Activated CD4-positive, CD25-positive, alpha-beta regulatory T cell treated with anti-CD3 and anti-CD28 coated beads, Interleukin-2, amount 50 U/mL, for 16 hours (primary cell): ENCODE results near the gene LSAMP.
"Not testable (repeated sequence)": the region's sequence is repeated elsewhere in the genome, so short reads cannot be mapped to it uniquely, and the experiment has no call there.

ENCODE experiments used
- DNase-seq: peaks from one replicate; pipeline ENCODE4 v3.0.0-alpha.2; 2020; ENCODE audit warnings: low read depth, low spot score

The LSAMP gene

DNA sequence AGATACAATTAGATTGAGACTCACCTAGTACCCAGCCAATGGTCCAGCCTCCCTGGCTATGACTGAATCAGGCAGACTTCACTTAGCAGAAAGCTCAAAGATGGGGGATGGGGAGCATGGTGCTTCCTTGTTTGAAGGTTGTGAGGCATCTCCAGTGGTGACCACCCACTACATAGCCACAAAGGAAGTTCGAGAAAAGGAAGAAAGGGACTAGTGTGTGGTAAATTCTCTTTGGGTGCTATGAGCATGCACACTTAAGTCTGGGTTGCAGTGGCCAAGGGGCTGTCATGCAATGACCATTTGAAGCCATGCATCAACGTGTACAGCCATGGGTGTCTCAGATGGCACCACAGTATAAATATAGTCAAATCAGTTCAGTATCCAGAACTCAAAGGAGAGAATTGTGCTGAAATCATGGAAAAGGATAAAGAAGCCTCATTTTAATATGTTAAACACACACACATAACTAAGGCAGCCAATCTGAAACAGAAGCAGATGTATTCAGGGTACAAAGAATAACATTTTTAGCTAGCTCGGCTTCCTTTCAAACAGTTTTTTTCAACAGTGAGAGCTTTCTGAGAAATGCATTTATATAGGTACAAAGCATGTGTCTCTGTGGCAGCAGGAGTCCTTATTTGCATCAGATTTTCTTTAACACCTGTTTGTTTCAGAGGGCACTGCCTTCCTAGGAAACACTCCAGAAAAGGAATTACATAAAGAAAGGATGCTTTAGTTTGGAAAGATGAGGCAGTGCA lies 546.5 kb downstream of the LSAMP start:
- DNase-seq = no peak

DNA sequence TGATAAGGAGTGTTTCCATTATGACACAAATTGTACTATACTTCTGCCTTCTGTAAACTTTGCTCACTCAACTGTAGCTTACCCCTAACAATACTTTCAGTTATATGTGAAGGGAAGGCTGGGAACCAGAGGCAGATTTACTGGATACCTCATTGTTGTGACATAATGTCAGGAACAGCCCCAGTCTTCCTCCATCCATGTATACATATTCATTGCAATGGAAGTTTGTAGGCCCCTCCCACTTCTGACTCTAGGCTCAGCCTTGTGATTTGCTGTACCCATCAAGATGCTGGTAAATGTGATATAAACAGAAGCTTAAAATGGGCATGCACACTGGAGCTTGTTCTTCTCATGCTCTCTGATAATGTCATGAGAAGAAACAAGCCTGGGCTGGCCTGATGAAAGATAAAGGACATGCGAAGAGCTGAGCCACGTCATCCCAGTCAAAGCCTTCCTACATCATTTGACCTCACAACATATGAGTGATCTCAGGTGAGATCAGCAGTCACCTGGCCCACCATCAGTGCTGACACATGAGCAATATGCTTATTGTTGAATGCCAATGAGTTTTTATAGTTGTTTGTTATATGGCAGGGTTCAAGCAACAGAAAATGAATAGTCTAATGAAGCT lies 554.2 kb downstream of the LSAMP start:
- no peak for DNase-seq

DNA sequence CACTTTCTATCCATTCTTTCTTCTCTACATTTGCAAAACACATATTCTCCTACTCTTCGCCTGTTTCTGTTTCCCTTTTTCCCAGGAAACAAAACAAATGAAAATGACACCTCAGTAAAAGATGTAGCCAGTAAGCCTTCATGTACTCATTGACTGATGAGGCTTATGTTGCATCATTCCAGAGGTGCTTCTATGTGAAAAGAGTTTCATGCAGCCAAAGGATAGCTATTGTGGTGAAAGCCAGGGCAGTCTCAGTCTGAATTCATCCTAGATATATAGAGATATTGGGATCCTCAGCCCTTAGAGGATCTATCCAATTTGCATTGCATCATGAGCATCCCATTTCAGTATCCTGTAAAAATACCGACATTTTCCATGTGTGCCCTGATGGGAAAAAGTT lies 554.7 kb downstream of the LSAMP start:
- no peak for DNase-seq

DNA sequence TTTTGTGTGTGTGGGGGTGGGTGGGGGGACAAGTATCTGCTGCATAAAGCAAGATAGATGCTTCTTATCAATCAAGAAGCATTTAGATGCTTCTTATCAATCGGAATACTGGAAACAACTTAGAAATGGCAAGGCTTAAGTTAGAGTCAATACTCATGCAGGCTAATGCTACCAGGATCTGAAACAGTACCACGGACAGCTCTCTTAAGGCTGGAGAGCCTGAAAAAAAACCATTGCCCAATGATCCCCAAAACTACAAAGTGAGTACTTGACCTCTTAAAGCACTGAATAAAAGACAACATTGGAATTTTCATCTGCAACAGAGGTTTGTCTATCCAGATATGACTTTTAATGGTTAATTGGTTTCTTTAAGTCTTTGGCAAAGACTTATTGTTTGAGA lies 559.7 kb downstream of the LSAMP start:
- no peak for DNase-seq

DNA sequence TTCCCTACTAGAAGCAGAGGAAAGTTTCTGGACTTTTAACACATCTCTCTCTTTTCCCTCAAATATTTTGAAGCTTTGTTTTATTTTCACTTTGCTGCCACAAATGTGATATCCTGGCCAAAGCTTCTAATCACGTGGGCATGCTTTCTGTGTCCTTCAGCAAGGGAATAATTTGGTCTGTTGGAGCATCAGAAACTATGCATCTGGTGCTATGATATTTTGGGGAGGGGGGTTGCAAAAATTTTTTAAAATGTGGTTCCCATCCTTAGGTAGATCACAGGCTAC lies 567.7 kb downstream of the LSAMP start:
- DNase-seq = no peak

DNA sequence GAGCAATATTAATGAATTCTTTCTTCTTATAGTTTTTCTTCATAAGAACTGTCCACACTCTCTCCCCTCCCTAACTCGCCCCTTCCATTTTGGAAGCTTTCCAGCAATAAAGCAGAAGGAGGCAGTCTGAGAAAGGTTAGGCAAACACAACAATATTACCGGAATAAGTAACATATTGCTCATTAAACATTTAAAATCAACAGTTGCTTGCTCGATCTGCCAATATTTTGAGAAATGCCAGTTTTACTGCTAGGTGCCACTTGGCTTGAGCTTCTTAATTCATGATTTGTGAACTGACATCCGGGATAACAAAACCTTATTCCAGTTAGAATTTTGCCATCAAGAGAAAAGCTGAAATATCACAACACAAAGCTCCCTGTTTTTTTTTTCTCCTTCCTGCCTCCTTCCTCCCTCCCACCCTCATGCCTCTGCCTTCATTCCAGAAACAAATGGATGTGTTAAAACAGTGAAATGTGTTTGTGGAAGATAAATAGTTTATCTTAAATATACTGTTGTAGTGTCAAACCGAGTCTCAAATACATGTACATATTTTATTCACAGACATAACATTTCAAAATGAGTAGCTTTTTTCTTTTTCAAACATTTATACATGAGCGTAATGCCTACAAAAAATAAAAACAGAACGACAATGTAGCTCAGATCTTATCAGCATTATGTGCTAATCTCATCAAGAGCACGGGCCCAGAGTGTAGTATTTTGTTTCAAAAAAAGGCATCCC lies 568.2 kb downstream of the LSAMP start:
- DNase-seq = no peak

DNA sequence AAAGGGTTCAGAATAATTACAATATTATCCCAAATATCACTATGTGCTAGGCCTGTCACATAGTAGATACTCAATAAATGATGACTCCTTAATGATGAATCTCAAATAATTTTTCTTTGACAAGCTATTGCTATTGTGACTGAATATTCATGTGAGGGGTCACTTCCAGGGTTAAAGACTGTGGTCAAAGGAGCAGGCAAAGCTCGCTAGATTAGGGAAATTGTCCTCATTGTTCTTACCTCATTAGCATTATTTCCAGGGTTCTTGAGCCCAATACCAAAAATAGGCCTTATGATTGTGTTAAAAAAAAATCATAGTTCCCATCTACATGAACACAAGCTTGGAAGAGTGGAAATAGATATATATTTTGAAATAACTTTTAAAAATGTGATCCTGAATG lies 569.8 kb downstream of the LSAMP start:
- no peak for DNase-seq

DNA sequence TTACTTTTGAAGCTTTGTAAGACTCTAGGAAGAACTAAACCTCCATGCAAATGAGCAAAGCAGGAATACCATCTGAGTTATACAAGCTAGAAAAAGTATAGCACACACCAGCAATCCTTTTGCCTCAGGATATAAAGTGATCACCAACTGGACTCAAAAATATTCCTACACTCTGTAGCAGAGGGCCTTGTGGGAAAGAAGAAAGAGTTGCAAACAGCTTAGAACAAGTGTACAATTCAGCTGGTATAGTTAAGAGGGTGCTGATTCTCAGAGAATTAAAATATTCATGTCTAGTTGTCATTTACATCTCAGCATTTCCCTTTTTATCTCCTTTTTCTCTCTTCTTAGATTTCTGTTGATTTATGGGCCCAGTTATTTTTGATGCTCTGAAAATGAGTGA lies 573.6 kb downstream of the LSAMP start:
- DNase-seq = no peak

DNA sequence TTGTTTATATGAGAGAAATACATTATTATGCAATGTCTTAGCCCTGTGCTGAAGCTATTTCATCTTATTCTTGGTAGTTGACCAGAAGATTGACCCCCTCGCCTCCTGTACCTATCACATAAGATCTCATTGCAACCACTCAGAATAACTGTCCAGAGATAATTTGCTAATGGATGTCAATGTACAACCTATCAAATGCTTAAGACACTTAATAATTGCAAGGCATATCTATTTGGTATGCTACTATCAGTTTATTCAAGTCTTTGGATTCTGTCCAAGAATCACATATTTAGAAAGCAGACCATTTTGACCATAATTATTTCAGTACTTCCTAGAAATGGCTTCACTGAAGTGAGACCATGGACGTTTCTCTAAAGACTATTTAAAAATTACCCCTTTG lies 580.4 kb downstream of the LSAMP start:
- DNase-seq = no peak

DNA sequence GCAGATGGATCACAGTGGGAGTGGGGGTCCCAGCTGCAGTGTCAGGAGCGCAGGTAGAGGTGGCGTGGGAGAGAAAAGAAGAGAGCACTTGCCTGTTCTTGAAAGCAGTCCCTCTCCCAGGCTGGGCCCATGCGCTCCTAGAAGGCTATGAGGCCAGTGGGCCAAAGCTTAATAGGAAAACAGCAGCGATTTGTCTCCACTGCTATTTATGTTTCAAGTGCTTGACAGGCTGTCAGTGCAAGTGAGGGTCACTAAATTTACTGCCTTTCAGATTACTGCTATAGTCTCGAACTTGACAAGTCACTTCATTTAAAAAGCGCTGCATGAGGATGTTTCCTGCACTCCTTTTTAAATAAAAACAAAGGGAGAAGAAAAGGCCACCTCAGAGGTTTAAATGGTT lies 582.4 kb downstream of the LSAMP start:
- DNase-seq = no peak

DNA sequence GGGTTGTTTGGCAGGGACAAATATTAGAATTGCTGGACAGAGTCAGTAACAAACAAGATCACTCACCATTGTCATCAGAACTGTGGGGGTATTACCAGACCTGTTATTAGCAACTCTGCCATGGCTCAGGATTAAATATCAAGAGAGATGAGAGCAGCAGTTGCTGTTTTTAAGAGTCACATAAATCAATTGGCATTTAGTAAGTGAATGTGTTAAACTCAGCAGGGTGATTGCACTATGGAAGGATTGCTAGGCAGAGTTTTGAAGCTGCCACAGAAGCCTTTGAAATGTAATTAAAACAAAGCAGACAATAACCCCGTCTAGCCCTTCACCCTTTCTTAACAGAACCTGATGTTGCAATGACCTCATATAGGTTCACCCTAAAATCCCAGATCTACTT lies 583.2 kb downstream of the LSAMP start:
- DNase-seq = no peak

DNA sequence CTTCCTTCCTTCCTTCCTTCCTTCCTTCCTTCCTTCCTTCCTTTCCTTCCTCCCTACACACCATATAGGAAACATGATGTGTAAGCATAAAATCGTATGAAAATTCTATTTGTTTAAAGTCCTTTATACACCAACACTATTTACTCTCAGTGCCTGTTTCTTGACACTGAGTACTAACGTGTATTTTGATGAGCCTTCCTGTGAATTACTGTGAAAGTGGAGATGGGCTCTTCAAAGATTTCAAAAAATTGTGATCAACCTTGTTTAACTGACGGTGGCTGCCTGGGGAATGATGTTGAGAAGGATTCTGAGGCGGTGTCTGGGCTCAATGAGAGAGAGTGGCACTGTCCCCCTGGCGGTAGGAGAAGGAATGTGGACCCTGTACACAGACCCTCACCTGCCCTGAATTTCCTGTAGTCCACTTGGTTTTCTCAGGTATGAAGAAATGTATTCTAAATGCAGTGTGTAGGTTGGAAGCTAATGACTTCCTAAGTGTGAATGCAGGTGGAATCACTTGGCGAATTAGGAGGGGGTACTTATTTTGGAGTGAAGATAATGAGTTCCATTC lies 584.0 kb downstream of the LSAMP start:
- DNase-seq = no peak

DNA sequence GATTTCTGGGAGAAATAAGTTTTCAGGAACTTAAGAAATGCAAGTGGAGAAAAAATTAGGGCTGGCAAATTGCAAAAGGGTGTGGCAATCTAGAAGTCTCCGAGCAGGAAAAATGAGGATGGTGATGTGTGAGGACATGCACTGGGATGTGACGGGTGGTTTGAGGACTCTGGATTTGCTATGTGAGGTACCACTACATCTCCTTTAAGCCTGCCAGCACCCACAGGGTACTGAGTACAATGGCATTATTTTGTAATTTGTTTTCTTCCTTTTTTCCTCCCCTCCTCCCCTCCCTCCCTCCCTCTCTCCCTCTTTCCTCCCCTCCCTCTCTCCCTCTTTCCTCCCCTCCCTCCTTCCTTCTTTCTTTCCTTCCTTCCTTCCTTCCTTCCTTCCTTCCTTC lies 584.5 kb downstream of the LSAMP start:
- no peak for DNase-seq

DNA sequence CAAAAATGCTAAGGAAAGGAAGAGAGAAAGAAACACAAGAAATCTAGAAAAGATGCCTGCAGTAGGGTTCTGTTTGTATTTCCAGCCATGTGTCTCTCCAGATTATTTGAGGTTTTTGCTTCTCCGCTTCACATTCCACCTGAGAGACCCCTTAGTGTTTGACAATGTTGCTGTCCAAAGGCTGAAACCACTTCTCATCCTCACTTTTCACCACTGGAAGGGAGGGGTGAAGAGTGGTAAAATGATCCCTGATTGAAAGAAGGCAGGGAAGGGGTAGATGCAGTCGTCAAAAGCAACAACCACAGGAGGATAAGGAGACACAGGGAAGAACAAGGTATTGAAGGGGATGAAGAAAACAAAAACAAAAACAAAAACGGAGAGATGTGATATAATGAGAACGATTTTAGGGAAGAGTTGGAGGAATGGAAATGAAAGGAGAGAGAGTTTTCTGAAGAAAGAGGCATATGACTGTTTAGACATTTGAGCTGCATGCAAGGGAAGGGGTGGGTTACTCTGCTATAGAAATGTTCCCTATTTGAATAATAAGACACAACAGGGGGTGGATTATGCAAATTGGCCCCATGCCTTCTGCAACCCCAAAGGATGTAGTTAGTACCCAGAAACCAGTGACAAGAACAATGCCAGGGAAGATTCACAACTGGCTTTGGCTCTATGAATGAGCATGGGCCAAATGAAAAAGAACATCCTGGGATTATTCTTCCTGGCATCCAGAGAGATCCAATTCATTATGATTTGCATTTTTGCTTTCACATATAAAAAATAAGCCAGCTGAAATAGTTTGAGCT lies 586.1 kb downstream of the LSAMP start:
- DNase-seq = no peak

DNA sequence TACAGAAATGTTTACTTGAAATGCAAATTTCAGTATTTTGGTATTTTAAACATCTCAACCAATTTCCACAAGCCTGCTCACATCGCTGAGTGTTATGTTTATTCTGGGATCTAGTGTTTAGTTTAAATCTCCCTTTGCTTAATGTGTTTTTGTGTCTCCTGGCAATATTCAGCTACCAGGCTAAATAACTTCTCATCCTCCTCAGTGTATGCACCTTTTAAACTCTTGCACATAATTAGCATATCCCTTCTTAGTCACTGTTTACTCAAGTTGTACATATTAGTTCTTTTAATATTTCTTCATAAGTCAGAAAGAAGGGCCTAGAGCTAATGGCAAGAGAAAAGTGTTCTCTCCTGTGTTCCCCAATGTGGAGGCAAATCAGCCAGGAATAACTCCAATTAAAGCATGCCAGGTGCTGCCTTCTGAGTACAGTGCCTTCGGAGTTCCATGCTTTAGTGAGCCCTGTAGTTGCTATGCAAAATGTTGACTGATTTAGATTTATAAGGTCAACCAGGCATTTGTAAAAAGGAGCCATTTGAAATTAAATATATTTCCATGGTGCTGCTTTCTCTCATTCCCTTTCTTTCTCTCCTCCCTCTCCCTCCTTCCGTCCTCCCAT lies 587.7 kb downstream of the LSAMP start:
- DNase-seq = no peak

DNA sequence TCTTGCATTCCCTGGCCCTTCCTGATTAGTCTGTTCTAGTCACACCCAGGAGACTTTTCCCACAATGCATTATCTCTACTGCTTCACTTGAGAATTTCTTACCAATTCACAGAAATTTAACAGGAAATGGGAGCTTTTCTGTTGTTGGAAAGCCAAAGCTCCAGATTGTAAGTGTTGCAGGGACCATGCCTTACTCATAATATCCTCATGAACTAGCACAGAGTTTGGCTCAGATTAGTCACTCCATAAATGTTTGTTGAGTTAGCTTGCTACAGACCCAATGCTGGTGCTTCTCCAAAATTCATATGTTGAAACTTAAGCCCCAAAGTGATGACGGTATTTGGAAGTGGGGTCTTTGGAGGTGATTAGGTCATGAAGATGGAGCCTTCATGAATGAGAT lies 589.4 kb downstream of the LSAMP start:
- no peak for DNase-seq

DNA sequence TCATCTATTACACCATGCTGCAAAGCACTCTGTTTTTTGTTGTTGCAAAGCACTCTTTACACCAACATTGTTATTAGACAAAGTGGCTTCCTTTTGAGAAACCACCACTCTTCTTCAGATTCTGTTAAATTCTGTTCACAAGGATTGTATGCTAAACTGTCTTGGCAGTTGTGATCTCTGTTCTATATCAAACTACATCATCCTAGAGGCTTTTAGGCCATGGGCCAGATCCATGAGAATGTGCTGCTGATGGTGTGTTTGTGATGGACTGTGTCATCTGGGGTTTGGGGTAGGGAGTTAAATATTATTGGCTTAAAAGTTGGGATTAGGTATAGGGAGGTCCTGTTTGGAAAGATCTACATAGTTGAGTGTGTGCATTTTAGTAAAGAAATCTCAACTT lies 592.2 kb downstream of the LSAMP start:
- DNase-seq = no peak

DNA sequence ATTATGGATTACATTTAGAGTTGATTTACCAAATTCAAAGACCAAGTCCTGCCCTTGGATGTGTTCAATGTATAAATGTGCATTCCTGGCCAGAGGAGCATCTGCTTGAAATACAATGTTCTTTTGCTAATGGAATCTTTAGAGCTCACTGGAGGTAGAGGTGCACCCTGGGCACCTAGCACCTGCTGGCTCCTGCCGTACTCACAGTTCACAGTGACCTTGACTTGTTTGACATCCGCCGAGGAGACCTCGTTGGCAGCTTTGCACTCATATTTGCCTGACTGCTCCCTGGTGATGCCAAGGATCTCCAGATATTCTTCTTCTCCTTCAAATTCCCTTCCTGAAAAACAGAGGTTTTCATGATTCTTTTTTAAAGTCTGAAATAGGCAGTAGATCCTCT lies 593.0 kb downstream of the LSAMP start:
- no peak for DNase-seq

DNA sequence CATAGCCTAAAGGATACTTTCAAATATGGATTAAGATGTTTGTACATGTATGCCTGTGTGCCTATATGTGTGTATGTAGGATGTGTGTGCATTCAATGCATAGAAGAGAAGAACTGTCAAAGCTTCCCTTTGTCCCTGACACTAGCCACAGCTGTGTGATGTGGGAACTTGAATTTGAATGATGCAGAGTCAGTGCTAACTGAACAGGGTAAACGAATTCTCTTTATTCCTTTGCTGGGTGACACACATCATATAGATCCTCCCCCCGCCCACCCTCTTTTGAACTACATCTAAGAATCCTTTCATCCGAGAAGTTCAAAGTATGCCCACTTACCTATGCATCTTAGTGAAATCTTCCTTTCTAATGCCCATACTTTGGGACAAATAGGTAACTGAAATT lies 593.7 kb downstream of the LSAMP start:
- no peak for DNase-seq

DNA sequence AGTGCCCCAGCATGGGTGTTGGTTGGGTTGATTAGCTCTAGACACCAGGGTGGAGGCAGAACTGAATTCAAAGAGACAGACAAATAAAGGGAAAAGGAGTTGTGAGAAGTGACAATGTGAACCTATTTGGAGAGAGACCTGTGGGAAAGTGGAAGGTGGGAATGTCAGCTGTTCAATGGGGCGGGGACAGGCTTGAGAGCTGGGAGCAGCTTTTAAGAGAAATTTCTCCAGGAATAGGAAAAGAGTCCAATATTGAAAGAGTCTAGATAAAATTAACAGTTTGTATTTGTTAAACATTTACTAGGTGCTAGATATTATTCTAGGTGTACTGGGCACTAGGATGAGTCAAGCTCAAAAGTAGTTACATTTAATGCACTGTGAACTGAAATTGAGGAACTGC lies 596.6 kb downstream of the LSAMP start:
- no peak for DNase-seq

DNA sequence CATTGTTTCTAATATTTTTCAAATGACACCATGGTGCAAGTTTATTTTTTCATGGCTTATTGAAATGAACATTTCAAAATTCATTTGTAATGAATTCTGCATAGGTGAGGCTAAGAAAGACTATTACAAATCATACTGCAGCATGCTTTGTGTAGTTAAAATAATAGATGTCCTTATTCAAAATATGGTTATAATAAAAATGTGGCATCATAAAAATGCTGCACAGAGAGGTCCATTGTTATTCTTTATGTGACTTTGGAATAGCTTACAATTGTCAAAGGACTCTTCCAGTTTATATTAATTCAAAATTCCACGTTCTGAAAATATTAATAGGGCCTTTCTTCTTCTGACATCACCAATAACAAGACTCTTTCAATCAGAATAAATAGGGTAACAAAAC lies 599.3 kb downstream of the LSAMP start:
- no peak for DNase-seq

DNA sequence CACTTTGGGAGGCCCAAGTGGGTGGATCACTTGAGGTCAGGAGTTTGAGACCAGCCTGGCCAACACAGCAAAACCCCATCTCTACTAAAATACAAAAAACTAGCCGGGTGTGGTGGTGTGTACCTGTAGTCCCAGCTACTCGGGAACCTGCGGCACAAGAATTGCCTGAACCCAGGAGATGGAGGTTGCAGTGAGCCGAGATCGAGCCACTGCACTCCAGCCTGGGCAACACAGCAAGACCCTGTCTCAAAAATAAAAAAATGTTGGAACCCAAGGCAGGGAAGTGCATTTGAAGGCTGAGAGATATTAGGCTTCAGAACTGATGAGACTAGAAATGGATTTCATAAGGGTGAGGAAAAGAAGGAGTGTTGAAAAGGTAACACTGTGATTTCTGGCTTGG lies 600.6 kb downstream of the LSAMP start:
- not testable (repeated sequence) for DNase-seq
